Suprapubic skin (tissue), 4 donors: ENCODE data around the gene ABCC8. TPM values are rescaled to one million over a fixed set of nuclear protein-coding genes. Genes with fewer than 3 reads are reported as not detected.
"Not testable (repeated sequence)": the region's sequence is repeated elsewhere in the genome, so short reads cannot be mapped to it uniquely, and the experiment has no call there.

Experiments
- DNase-seq, 2 donors: peaks; one replicate each; pipeline ENCODE4 v3.0.0-alpha.2; 2019; ENCODE audit warnings: low spot score in 2 of 2
- H3K27ac ChIP-seq: fragments of 200-600 bp; sonication (generic); one replicate; pipeline ENCODE4 v1.5.1; 2019
- H3K27me3 ChIP-seq: fragments of 200-600 bp; sonication (generic); one replicate; pipeline ENCODE4 v1.5.1; 2019
- H3K36me3 ChIP-seq: fragments of 200-600 bp; sonication (generic); one replicate; pipeline ENCODE4 v1.5.1; 2019
- H3K4me1 ChIP-seq: fragments of 200-600 bp; sonication (generic); one replicate; pipeline ENCODE4 v1.5.1; 2019
- H3K4me3 ChIP-seq: fragments of 200-600 bp; sonication (generic); one replicate; pipeline ENCODE4 v1.5.1; 2019; ENCODE audit warnings: mild to moderate bottlenecking
- H3K9me3 ChIP-seq: fragments of 200-600 bp; sonication (generic); one replicate; pipeline ENCODE4 v1.5.1; 2019
- EP300 ChIP-seq: sonication (generic); formaldehyde crosslinking; IDR thresholded peaks from one replicate; pipeline ENCODE4 v1.6.1; 2017; ENCODE audit warnings: antibody characterized with exemption
- POLR2A ChIP-seq, 2 donors: fragments of 450-650 bp; IDR thresholded peaks; one replicate each; pipeline ENCODE4 v1.6.1; 2017; ENCODE audit warnings: antibody characterized with exemption in 2 of 2, mild to moderate bottlenecking in 2 of 2, moderate library complexity in 2 of 2
- POLR2AphosphoS5 ChIP-seq, 3 donors: sonication (generic); formaldehyde crosslinking; IDR thresholded peaks; one replicate each; pipeline ENCODE4 v1.6.1; 2017; ENCODE audit warnings: antibody characterized with exemption in 3 of 3
- WGBS: methylation state at CpG from one replicate; pipeline ENCODE4 v1.1.5; 2018; 5-methylcytosine and 5-hydroxymethylcytosine counted together
- total RNA-seq, 4 donors: library from RNA; depleted of rRNA; stranded (reverse); fragments of >200 nt; gene quantifications; one replicate each; pipeline ENCODE4 v1.1.0, GENCODE V29; 2016
- TF ChIP-seq, protein P1 (sequence below), 2 donors: fragments of 200-600 bp in 1 of 2; fragments of 450-650 bp in 1 of 2; sonication (generic) in 1 of 2; IDR thresholded peaks; one replicate each; pipeline ENCODE4 v1.5.1; 2016 to 2019; ENCODE audit warnings: antibody characterized with exemption in 2 of 2, mild to moderate bottlenecking in 1 of 2, moderate library complexity in 1 of 2

Gene ABCC8
- total RNA-seq, 4 donors from 2014 or later, result 0.42 TPM; not detected in 3

DNA sequence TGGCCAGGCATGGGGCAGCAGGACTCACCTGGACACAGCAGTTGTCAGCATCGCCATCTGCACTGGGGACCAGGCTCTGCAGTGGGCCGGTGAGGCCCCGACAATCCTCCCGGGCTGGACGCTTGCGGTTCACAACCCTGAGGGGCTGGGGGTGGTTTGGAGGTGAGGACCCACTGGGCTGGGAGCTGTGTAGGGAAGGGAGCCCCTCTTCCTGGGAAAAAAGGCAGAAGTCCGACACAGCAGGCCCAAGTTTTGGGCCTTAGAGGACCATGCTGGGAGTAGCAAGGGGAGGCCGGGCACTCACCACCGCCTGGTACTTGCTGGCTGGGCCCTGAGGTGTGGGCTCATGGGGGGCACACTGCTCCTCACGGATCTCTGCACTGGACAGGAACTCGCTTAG is 48.4 kb downstream of the ABCC8 start:
- 100% methylated on average over 1 of the region's 11 CpGs for WGBS
- H3K9me3 ChIP-seq, result no peaks in the 10 kb centered on the region
- no peak overlapping the region for H3K4me3 ChIP-seq
- H3K27ac ChIP-seq, result no peak overlapping the region
- H3K27me3 ChIP-seq, result peaks cover 13% of the 10 kb centered on the region
- no peaks in the 10 kb centered on the region for H3K4me1 ChIP-seq
- DNase-seq, result no peak
- TF ChIP-seq EP300, result no peak
- no peak for TF ChIP-seq POLR2AphosphoS5 (IDR thresholded peaks at IDR 0.05)
- TF ChIP-seq POLR2A (IDR thresholded peaks at IDR 0.05), result no peak
- TF ChIP-seq, protein P1, sequence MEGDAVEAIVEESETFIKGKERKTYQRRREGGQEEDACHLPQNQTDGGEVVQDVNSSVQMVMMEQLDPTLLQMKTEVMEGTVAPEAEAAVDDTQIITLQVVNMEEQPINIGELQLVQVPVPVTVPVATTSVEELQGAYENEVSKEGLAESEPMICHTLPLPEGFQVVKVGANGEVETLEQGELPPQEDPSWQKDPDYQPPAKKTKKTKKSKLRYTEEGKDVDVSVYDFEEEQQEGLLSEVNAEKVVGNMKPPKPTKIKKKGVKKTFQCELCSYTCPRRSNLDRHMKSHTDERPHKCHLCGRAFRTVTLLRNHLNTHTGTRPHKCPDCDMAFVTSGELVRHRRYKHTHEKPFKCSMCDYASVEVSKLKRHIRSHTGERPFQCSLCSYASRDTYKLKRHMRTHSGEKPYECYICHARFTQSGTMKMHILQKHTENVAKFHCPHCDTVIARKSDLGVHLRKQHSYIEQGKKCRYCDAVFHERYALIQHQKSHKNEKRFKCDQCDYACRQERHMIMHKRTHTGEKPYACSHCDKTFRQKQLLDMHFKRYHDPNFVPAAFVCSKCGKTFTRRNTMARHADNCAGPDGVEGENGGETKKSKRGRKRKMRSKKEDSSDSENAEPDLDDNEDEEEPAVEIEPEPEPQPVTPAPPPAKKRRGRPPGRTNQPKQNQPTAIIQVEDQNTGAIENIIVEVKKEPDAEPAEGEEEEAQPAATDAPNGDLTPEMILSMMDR (IDR thresholded peaks at IDR 0.05), result no peak
- H3K36me3 ChIP-seq, result no peaks in the 10 kb centered on the region

DNA sequence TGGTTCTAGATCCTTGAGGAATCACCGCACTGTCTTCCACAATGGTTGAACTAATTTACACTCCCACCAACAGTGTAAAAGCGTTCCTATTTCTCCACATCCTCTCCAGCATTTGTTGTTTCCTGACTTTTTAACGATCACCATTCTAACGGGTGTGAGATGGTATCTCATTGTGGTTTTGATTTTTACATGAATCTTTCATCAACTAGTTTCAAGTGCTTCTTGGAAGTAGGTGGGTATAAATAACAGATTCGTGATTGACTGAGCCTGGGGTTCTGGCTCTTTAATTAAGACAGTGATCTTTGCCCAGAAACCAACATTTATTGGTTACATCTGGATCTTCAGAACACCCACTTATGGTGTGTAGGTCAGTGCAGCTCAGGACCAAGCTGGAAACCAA is 50.4 kb downstream of the ABCC8 start:
- not testable (repeated sequence) for H3K4me3 ChIP-seq, H3K36me3 ChIP-seq, DNase-seq, H3K27ac ChIP-seq, H3K9me3 ChIP-seq, H3K4me1 ChIP-seq
- peaks cover 21% of the 10 kb centered on the region for H3K27me3 ChIP-seq
- whole genome bisulfite sequencing, result 60% methylated on average over 5 of the region's 5 CpGs

- H3K27ac ChIP-seq, result no peak overlapping the region
- DNase-seq, result no peak
- no peaks in the 10 kb centered on the region for H3K9me3 ChIP-seq
- TF ChIP-seq EP300, result no peak
- no peaks in the 10 kb centered on the region for H3K4me1 ChIP-seq
- WGBS, result 78% methylated on average over 10 of the region's 11 CpGs
- H3K27me3 ChIP-seq, result peaks cover 43% of the 10 kb centered on the region
- no peak overlapping the region for H3K4me3 ChIP-seq
- no peaks in the 10 kb centered on the region for H3K36me3 ChIP-seq
Observed at GRCh38 chr11:17423533-17424310, 52.9 kb downstream of the ABCC8 start.

GRCh38 chr11:17421781-17422180 is 54.9 kb downstream of the ABCC8 start:
- Histone ChIP-seq H3K36me3 (no peaks in the 10 kb centered on the region), H3K4me1 (no peaks in the 10 kb centered on the region), H3K4me3 (no peak overlapping the region), H3K27ac (no peak overlapping the region), H3K27me3 (peaks cover 50% of the 10 kb centered on the region), H3K9me3 (no peaks in the 10 kb centered on the region)
- no peak for DNase-seq
- TF ChIP-seq, protein P1 (IDR thresholded peaks at IDR 0.05), result no peak
- TF ChIP-seq POLR2A (IDR thresholded peaks at IDR 0.05) (no peak), POLR2AphosphoS5 (IDR thresholded peaks at IDR 0.05) (no peak), EP300 (no peak)
- 43% methylated on average over 4 of the region's 4 CpGs for WGBS

- Histone ChIP-seq H3K9me3 (no peaks in the 10 kb centered on the region), H3K4me1 (no peaks in the 10 kb centered on the region), H3K27me3 (peaks cover 65% of the 10 kb centered on the region), H3K27ac (no peak overlapping the region), H3K36me3 (no peaks in the 10 kb centered on the region), H3K4me3 (no peak overlapping the region)
- WGBS, result 64% methylated on average over 2 of the region's 2 CpGs
- no peak for TF ChIP-seq POLR2A (IDR thresholded peaks at IDR 0.05)
- TF ChIP-seq POLR2AphosphoS5 (IDR thresholded peaks at IDR 0.05), result no peak
- TF ChIP-seq EP300, result no peak
- TF ChIP-seq, protein P1 (IDR thresholded peaks at IDR 0.05), result no peak
- DNase-seq, result no peak
Observed at GRCh38 chr11:17418444-17419081, 58.1 kb downstream of the ABCC8 start.

DNA sequence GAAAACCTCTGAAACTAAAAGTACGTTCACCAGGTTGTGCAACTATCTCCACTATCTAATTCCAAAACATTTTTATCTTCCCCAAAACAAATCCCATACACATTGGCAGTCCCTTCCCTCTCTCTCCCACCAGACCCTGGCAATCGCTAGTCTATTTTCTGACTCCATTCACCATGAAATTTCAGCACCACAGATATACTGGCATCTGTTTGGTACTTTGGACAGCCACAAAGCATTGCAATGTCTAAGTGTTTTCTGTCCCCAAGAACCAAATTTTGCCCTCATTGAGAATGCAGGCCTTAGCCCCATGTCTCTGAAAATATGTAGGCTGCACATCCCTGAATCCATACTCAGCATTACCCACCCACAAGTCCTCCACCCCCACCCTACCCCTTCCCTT is 60.2 kb downstream of the ABCC8 start:
- TF ChIP-seq EP300, result no peak
- TF ChIP-seq POLR2AphosphoS5 (IDR thresholded peaks at IDR 0.05), result no peak
- TF ChIP-seq, protein P1 (IDR thresholded peaks at IDR 0.05), result no peak
- no peak for TF ChIP-seq POLR2A (IDR thresholded peaks at IDR 0.05)
- Histone ChIP-seq H3K9me3 (no peaks in the 10 kb centered on the region), H3K36me3 (no peaks in the 10 kb centered on the region), H3K4me1 (no peaks in the 10 kb centered on the region), H3K4me3 (no peak overlapping the region), H3K27me3 (peaks cover 62% of the 10 kb centered on the region), H3K27ac (no peak overlapping the region)
- DNase-seq, result no peak
- 70% methylated on average over 2 of the region's 2 CpGs for WGBS
